ENCODE measurements around the gene FCMR. TPM values are rescaled to one million over a fixed set of nuclear protein-coding genes. Genes with fewer than 3 reads are reported as not detected.

The FCMR gene
- total and polyA plus RNA-seq, 10 of the 15 experiments (the other 5 are each of a cell fraction or from before 2014, with no cell fraction given) = 79.7 to 245 (median 123) TPM

DNA sequence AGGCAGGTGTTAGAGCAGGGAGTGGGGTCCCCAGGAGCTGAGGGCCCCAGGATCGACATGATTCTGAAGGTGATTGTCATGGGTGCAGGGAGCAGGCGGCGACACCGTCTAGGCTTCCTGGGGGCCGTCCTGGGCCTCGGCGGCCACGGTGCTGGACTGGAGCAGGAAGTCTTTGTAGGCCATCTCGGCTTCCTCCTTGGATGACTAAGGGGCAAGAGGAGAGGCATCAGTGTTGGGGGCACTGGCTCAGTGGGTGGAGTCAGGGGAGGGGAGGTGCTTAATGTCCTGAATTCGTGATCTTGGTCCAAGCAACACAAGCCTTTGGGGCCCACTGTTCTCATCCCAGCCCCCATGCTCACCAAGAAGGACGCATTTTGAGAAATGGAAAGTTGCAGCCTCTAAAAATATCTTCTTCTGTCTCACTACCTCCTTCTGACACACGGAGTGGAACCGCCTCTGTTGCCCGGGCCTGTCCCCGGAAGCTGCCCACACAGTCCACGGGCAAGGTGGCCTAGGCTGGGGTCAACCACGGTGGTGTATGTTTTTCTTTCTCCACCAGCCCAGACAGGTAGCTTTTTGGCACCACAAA lies 8.6 kb upstream of the FCMR start:
- H3K9ac ChIP-seq (ENCODE audit: control insufficient read depth, insufficient read depth, low read length) = peak overlapping the region; percentile 86
- H3K27me3 ChIP-seq (replicated peaks in 1 of 2; ENCODE audit: control insufficient read depth in 2 of 2, insufficient read depth in 2 of 2, low read length in 1 of 2) = no peaks in the 10 kb centered on the region
- H3K4me1 ChIP-seq (ENCODE audit: control insufficient read depth, insufficient read depth, low read length) = peaks cover 49% of the 10 kb centered on the region
- no peaks in the 10 kb centered on the region for H3K9me3 ChIP-seq (replicated peaks; ENCODE audit: control insufficient read depth, insufficient read depth, low read length)
- under 1% methylated on average over 17 of the region's 17 CpGs for WGBS (ENCODE audit: insufficient coverage, insufficient replicate concordance, low lambda C conversion rate, missing lambda C conversion rate)
- SMC1A ChIA-PET (ENCODE audit: uncharacterized antibody, unreplicated experiment) = interaction anchor here (0.6 to 10.3 kb wide), 17 partner anchors 12 to 300 kb away, joined by 3 to 431 read pairs (median 6); partner anchors contain the start of genes FCAMR, FCMR and IL20
- BruUV-seq (replicated peaks) = no TSS peak
- in situ Hi-C loops (cut with MboI) = no loop called here
- intact Hi-C loops (cut with micrococcal nuclease; ENCODE audit: unreplicated experiment) = loop anchor here (1.0 to 5.0 kb wide), 2 partner anchors 18 to 122 kb away; partner anchors contain the start of genes PFKFB2 and YOD1
- peak overlapping the region; percentile 34; the same call in 1 of the 2 replicates for H2AFZ ChIP-seq (ENCODE audit: control insufficient read depth, low read depth, low read length)
- peak overlapping the region; percentile 64 for H3K4me3 ChIP-seq
- peak; percentile 86 for ATAC-seq
- CTCF ChIA-PET = interaction anchor here (1.0 to 13.5 kb wide), 12 partner anchors 12 to 295 kb away, joined by 3 to 643 read pairs (median 28); partner anchors contain the start of genes DYRK3, FCAMR, FCMR and IL20
- peak; percentile 96 for DNase-seq (ENCODE audit: low read depth, low spot score)
- no peaks in the 10 kb centered on the region for H3K79me2 ChIP-seq (ENCODE audit: control insufficient read depth, insufficient read depth, low read length)
- H3K36me3 ChIP-seq (ENCODE audit: control insufficient read depth in 2 of 2, insufficient read depth in 2 of 2, low read length in 1 of 2) = no peaks in the 10 kb centered on the region
- RAD21 ChIA-PET (ENCODE audit: unreplicated experiment) = interaction anchor here (0.9 to 13.5 kb wide), 9 partner anchors 13 to 196 kb away, joined by 3 to 371 read pairs (median 16); partner anchors contain the start of gene FCMR
- H3K27ac ChIP-seq (ENCODE audit: control insufficient read depth, insufficient read depth) = peak overlapping the region; percentile 99
- POLR2A ChIA-PET = interaction anchor here (0.7 to 13.3 kb wide), 7 partner anchors 13 to 190 kb away, joined by 3 to 222 read pairs (median 3); partner anchors contain the start of genes FCMR and IL19
- peak; percentile 75 for FAIRE-seq
- peak overlapping the region; percentile 93 for H3K4me2 ChIP-seq (ENCODE audit: control insufficient read depth, insufficient read depth)
- H4K20me1 ChIP-seq (ENCODE audit: control insufficient read depth, insufficient read depth) = no peaks in the 10 kb centered on the region
- TF ChIP-seq POLR2A (IDR thresholded peaks at IDR 0.05; ENCODE audit: low read depth, low read length) = peak; percentile 84
- no peak; the same call in 1 of the 2 replicates for TF ChIP-seq ZNF207 (IDR thresholded peaks at IDR 0.05; ENCODE audit: borderline replicate concordance)
- TF ChIP-seq CBX5 (IDR thresholded peaks at IDR 0.05; ENCODE audit: low read depth) = no peak
- TF ChIP-seq SMARCA5 (IDR thresholded peaks at IDR 0.05) = 0 out of 2 replicates have a peak, but pooled peaks have one; percentile 1
- TF ChIP-seq MTA2 (IDR thresholded peaks at IDR 0.05; ENCODE audit: low read depth) = peak; percentile 91
- TF ChIP-seq, protein P1, sequence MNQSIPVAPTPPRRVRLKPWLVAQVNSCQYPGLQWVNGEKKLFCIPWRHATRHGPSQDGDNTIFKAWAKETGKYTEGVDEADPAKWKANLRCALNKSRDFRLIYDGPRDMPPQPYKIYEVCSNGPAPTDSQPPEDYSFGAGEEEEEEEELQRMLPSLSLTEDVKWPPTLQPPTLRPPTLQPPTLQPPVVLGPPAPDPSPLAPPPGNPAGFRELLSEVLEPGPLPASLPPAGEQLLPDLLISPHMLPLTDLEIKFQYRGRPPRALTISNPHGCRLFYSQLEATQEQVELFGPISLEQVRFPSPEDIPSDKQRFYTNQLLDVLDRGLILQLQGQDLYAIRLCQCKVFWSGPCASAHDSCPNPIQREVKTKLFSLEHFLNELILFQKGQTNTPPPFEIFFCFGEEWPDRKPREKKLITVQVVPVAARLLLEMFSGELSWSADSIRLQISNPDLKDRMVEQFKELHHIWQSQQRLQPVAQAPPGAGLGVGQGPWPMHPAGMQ (IDR thresholded peaks at IDR 0.05; ENCODE audit: borderline replicate concordance) = no peak
- no peak for TF ChIP-seq HDAC6 (IDR thresholded peaks at IDR 0.05; ENCODE audit: unreplicated experiment)
- TF ChIP-seq, protein P2, sequence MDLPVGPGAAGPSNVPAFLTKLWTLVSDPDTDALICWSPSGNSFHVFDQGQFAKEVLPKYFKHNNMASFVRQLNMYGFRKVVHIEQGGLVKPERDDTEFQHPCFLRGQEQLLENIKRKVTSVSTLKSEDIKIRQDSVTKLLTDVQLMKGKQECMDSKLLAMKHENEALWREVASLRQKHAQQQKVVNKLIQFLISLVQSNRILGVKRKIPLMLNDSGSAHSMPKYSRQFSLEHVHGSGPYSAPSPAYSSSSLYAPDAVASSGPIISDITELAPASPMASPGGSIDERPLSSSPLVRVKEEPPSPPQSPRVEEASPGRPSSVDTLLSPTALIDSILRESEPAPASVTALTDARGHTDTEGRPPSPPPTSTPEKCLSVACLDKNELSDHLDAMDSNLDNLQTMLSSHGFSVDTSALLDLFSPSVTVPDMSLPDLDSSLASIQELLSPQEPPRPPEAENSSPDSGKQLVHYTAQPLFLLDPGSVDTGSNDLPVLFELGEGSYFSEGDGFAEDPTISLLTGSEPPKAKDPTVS (IDR thresholded peaks at IDR 0.05; ENCODE audit: low read depth, low read length) = no peak
- peak; percentile 81 for TF ChIP-seq CBFB (IDR thresholded peaks at IDR 0.05; ENCODE audit: low read depth)
- TF ChIP-seq TCF12 (IDR thresholded peaks at IDR 0.05; ENCODE audit: low read depth, low read length) = peak; percentile 77
- no peak for TF ChIP-seq MTA3 (IDR thresholded peaks at IDR 0.05; ENCODE audit: borderline replicate concordance, low read length)
- no peak for TF ChIP-seq HCFC1 (IDR thresholded peaks at IDR 0.05; ENCODE audit: low read length)
- TF ChIP-seq ZNF217 (IDR thresholded peaks at IDR 0.05) = no peak
- TF ChIP-seq POU2F2 (IDR thresholded peaks at IDR 0.05; ENCODE audit: borderline replicate concordance, low read depth, low read length) = peak; percentile 57; the same call in 2 of the 3 replicates
- no peak for TF ChIP-seq TCF3 (IDR thresholded peaks at IDR 0.05; ENCODE audit: borderline replicate concordance, insufficient read depth, low read depth, low read length)
- TF ChIP-seq, protein P3, sequence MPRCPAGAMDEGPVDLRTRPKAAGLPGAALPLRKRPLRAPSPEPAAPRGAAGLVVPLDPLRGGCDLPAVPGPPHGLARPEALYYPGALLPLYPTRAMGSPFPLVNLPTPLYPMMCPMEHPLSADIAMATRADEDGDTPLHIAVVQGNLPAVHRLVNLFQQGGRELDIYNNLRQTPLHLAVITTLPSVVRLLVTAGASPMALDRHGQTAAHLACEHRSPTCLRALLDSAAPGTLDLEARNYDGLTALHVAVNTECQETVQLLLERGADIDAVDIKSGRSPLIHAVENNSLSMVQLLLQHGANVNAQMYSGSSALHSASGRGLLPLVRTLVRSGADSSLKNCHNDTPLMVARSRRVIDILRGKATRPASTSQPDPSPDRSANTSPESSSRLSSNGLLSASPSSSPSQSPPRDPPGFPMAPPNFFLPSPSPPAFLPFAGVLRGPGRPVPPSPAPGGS (IDR thresholded peaks at IDR 0.05; ENCODE audit: borderline replicate concordance, insufficient read depth, low read depth, low read length, poor library complexity, severe bottlenecking) = peak; percentile 98
- 0 out of 2 replicates have a peak, but pooled peaks have one; percentile 67 for TF ChIP-seq WRNIP1 (IDR thresholded peaks at IDR 0.05; ENCODE audit: borderline replicate concordance, low read depth, low read length)
- peak; percentile 84 for TF ChIP-seq SP1 (IDR thresholded peaks at IDR 0.05; ENCODE audit: low read depth, low read length)

All from GM12878 (cell line).